ENCODE data around the gene MYCBPAP.

Gene MYCBPAP

GRCh38 chr17:50576864-50577263, 68.6 kb downstream of the MYCBPAP start:
- in situ Hi-C loops (cut with HindIII; ENCODE audit: low pct_ligation_motif_present, low pct_unique_long_range_greater_than_20kb, low sequenced_read_pairs), result no loop called here
- DNase-seq, result no peak

- DNase-seq, result no peak
- in situ Hi-C loops (cut with HindIII; ENCODE audit: low pct_ligation_motif_present, low pct_unique_long_range_greater_than_20kb, low sequenced_read_pairs), result no loop called here
These were observed 69.3 kb downstream of the MYCBPAP start for GRCh38 chr17:50577451-50577954.

DNA sequence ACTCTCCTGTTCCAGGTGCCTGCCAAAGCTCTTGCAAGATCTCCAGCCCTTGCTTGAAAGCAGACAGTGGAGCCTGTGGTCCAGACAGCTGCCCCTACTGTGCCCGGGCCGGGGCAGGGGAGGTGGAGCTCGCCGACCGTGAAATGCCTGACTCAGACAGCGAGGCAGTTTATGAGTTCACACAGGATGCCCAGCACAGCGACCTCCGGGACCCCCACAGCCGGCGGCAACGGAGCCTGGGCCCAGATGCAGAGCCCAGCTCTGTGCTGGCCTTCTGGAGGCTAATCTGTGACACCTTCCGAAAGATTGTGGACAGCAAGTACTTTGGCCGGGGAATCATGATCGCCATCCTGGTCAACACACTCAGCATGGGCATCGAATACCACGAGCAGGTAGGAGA, 69.9 kb downstream of the MYCBPAP start:
- in situ Hi-C loops (cut with HindIII; ENCODE audit: low pct_ligation_motif_present, low pct_unique_long_range_greater_than_20kb, low sequenced_read_pairs), result no loop called here
- DNase-seq, result no peak

GRCh38 chr17:50579399-50579798, 71.2 kb downstream of the MYCBPAP start:
- in situ Hi-C loops (cut with HindIII; ENCODE audit: low pct_ligation_motif_present, low pct_unique_long_range_greater_than_20kb, low sequenced_read_pairs), result no loop called here
- no peak for DNase-seq

DNA sequence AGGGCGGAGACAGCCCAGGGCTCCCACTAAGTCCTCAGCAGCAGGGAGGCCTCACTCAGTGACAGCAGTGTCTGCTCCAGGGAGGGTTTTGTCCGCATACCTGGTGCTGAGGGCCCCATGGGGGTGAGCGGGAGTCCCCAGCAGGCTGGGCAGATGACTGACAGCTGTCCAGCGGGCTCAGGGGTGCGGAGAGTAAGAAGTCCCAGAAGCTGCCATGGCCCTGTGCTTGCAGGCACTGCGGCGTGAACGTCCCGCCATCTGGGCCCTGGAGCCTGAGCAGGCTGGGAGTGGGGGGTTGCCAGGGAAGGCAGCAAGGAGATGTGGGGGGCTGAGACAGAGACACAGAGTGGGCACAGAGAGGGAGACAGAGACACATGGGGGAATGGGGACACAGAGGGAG, 72.4 kb downstream of the MYCBPAP start:
- DNase-seq, result no peak
- in situ Hi-C loops (cut with HindIII; ENCODE audit: low pct_ligation_motif_present, low pct_unique_long_range_greater_than_20kb, low sequenced_read_pairs), result no loop called here
